ENCODE data around the gene KRTAP5-5. TPM values are rescaled to one million over a fixed set of nuclear protein-coding genes. Genes with fewer than 3 reads are reported as not detected.

The KRTAP5-5 gene
- total and polyA plus RNA-seq, 5 experiments from 2014 or later, result not detected

Other genes with a start within 250 kb of the KRTAP5-5 start
- 1 to 10 TPM in 1 of 2 experiments, under 1 TPM in 1; 0.42 to 1.3 TPM for gene BRSK2, start 239.8 kb upstream of the KRTAP5-5 start, total RNA-seq
- gene BRSK2, start 239.8 kb upstream of the KRTAP5-5 start, polyA plus RNA-seq, result not detected
- gene MOB2, start 143.0 kb upstream of the KRTAP5-5 start, total RNA-seq, result 10 to 100 TPM; 75.6 to 84.3 TPM
- 10 to 100 TPM; 29.1 to 47.9 (median 37.7) TPM for gene MOB2, start 143.0 kb upstream of the KRTAP5-5 start, polyA plus RNA-seq
- gene DUSP8, start 57.5 kb upstream of the KRTAP5-5 start, total RNA-seq, result 1 to 10 TPM; 3.1 to 5.1 TPM
- gene DUSP8, start 57.5 kb upstream of the KRTAP5-5 start, polyA plus RNA-seq, result under 1 TPM in 2 of 3 donors, not detected in 1; 0.17 to 0.39 TPM
- not detected for gene KRTAP5-1, start 44.5 kb upstream of the KRTAP5-5 start, total RNA-seq
- gene KRTAP5-1, start 44.5 kb upstream of the KRTAP5-5 start, polyA plus RNA-seq, result not detected
- not detected for gene KRTAP5-2, start 31.5 kb upstream of the KRTAP5-5 start, total RNA-seq
- gene KRTAP5-2, start 31.5 kb upstream of the KRTAP5-5 start, polyA plus RNA-seq, result not detected
- not detected for gene KRTAP5-3, start 21.3 kb upstream of the KRTAP5-5 start, total RNA-seq
- not detected for gene KRTAP5-3, start 21.3 kb upstream of the KRTAP5-5 start, polyA plus RNA-seq
- not detected for gene KRTAP5-4, start 7.6 kb upstream of the KRTAP5-5 start, total RNA-seq
- not detected for gene KRTAP5-4, start 7.6 kb upstream of the KRTAP5-5 start, polyA plus RNA-seq
- gene KRTAP5-6, start 67.4 kb downstream of the KRTAP5-5 start, total RNA-seq, result not detected
- gene KRTAP5-6, start 67.4 kb downstream of the KRTAP5-5 start, polyA plus RNA-seq, result not detected
- 1 to 10 TPM; 2.0 to 4.3 TPM for gene IFITM10, start 120.8 kb downstream of the KRTAP5-5 start, total RNA-seq
- under 1 TPM in 1 of 3 donors, not detected in 2; 0.16 TPM for gene IFITM10, start 120.8 kb downstream of the KRTAP5-5 start, polyA plus RNA-seq
- 100 to 1,000 TPM; 134 to 142 TPM for gene CTSD, start 134.2 kb downstream of the KRTAP5-5 start, total RNA-seq
- gene CTSD, start 134.2 kb downstream of the KRTAP5-5 start, polyA plus RNA-seq, result 100 to 1,000 TPM; 163 to 203 (median 176) TPM
- not detected for gene SYT8, start 205.2 kb downstream of the KRTAP5-5 start, total RNA-seq
- gene SYT8, start 205.2 kb downstream of the KRTAP5-5 start, polyA plus RNA-seq, result not detected
- not detected for gene TNNI2, start 209.2 kb downstream of the KRTAP5-5 start, total RNA-seq
- not detected for gene TNNI2, start 209.2 kb downstream of the KRTAP5-5 start, polyA plus RNA-seq
- gene LSP1, start 223.3 kb downstream of the KRTAP5-5 start, total RNA-seq, result 100 to 1,000 TPM; 287 to 295 TPM
- gene LSP1, start 223.3 kb downstream of the KRTAP5-5 start, polyA plus RNA-seq, result 100 to 1,000 TPM; 326 to 438 (median 338) TPM

Measured in naive thymus-derived CD8-positive, alpha-beta T cell (primary cell).